Femur (tissue), 1 donor: ENCODE measurements around the gene FAM185A.
"Not testable (repeated sequence)": the region's sequence is repeated elsewhere in the genome, so short reads cannot be mapped to it uniquely, and the experiment has no call there.

ENCODE experiments used
- DNase-seq: peaks from one replicate; pipeline ENCODE4 v3.0.0-alpha.2; 2017

FAM185A gene

GRCh38 chr7:102780926-102781325, 32.1 kb downstream of the FAM185A start:
- not testable (repeated sequence) for DNase-seq

- DNase-seq = not testable (repeated sequence)
Measured at GRCh38 chr7:102788770-102789169, 40.0 kb downstream of the FAM185A start.

GRCh38 chr7:102790364-102791100, 41.7 kb downstream of the FAM185A start:
- not testable (repeated sequence) for DNase-seq

GRCh38 chr7:102791367-102791766, 42.6 kb downstream of the FAM185A start:
- not testable (repeated sequence) for DNase-seq

GRCh38 chr7:102791831-102792230, 43.0 kb downstream of the FAM185A start:
- not testable (repeated sequence) for DNase-seq

GRCh38 chr7:102794567-102794966, 45.8 kb downstream of the FAM185A start:
- not testable (repeated sequence) for DNase-seq

GRCh38 chr7:102795987-102796595, 47.3 kb downstream of the FAM185A start:
- not testable (repeated sequence) for DNase-seq

- DNase-seq = no peak
Measured at GRCh38 chr7:102806613-102807012, 57.8 kb downstream of the FAM185A start.

- no peak for DNase-seq
Measured at GRCh38 chr7:102810916-102811315, 62.1 kb downstream of the FAM185A start.

- no peak for DNase-seq
Measured at GRCh38 chr7:102811942-102812678, 63.3 kb downstream of the FAM185A start.

GRCh38 chr7:102813191-102814024, 64.6 kb downstream of the FAM185A start:
- no peak for DNase-seq

- no peak for DNase-seq
Measured at GRCh38 chr7:102814025-102814471, 65.2 kb downstream of the FAM185A start.

- no peak for DNase-seq
Measured at GRCh38 chr7:102817616-102818573, 69.1 kb downstream of the FAM185A start.

GRCh38 chr7:102819151-102819550, 70.4 kb downstream of the FAM185A start:
- DNase-seq = no peak

GRCh38 chr7:102821994-102822747, 73.4 kb downstream of the FAM185A start:
- no peak for DNase-seq

GRCh38 chr7:102823390-102824119, 74.8 kb downstream of the FAM185A start:
- no peak for DNase-seq

GRCh38 chr7:102828286-102828685, 79.5 kb downstream of the FAM185A start:
- no peak for DNase-seq

- DNase-seq = no peak
Measured at GRCh38 chr7:102829075-102829474, 80.3 kb downstream of the FAM185A start.

GRCh38 chr7:102830197-102830596, 81.4 kb downstream of the FAM185A start:
- no peak for DNase-seq

GRCh38 chr7:102832674-102833073, 83.9 kb downstream of the FAM185A start:
- no peak for DNase-seq
